Stimulated activated naive CD4-positive, alpha-beta T cell treated with Interleukin-2 at 50 U/mL for 16 hours (primary cell): ENCODE data around the gene CTRB1.
"Not testable (repeated sequence)": the region's sequence is repeated elsewhere in the genome, so short reads cannot be mapped to it uniquely, and the experiment has no call there.

Source experiments
- DNase-seq: peaks from one replicate; lab custom pipeline; 2025; lab: John Stamatoyannopoulos, UW

Gene CTRB1

DNA sequence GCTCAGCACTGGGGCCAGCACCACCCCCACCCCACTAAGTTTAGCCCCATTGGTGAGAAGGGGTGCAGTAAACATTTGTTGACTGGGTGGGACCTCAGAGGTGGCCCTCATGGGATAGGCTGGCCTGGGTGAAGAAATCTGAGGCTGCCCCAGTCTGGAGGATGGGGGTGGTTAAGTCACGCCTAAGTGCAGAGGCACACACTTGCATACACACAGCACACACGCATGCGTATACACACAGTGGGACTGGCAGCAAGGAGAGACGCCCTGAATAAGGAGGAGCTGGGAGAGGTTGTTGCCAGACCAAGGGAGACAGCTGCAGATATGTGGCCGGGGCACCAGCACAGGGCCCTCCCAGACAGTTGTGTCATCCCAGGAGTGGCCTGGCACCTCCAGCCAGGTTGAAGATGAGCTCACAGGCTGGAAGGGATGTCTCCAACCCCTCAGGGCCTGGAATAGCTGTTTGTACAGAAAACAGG is 35.6 kb downstream of the CTRB1 start:
- DNase-seq = no peak

DNA sequence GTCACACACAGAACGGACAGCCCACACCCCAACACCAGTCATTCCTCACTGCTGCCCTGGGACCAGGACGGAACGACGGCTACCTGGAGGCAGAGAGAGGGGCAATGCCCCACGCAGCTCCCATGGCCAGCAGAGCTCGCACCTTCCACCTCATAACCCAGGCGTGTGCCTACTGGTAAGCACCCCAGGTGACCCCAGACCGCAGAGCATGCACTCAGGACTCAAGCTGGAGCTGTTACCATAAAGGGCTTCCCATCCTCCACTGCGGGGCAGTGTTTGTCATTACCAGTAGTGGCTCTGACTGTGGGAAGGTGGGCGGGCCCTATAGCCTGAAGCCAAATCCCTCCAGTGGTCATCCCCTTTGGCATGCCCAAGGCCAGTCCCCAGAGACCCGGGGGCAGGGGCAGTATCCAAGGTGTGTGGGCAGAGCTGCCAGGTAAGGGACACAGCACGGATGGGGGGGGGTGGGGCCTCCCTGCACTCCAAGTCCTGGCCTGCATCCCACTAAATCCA is 37.3 kb downstream of the CTRB1 start:
- no peak for DNase-seq

DNA sequence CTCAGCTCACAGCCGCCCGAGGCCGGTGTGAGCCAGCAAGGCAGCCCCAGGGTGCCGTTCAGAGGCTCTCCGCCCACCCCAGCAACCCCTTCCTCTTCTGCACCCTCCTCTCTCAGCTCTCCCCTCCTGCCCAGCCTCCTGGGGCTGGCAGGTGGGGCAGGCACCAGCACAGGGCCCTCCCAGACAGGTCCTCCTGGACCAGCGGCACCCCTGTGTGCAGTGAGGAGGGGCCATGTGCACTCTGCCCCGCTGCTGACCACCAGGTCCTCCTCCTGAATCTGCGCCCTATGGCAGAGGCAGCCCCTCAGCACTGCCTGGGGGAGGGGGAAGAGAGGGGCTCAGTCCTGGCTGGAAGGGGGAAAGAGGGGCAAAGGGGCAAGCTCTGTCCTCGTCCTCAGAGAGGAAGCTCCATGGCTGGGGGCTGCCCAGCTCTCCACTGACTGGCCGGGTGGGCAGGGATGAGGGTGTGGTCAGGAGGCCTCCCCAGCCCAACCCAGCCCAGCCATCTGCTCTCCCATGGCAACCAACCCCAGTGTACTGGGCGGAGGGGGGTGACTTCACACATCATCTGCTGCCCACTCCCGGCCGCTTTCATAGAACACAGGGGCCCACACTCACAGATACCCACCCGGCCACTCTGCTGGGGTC is 38.0 kb downstream of the CTRB1 start:
- DNase-seq = no peak

DNA sequence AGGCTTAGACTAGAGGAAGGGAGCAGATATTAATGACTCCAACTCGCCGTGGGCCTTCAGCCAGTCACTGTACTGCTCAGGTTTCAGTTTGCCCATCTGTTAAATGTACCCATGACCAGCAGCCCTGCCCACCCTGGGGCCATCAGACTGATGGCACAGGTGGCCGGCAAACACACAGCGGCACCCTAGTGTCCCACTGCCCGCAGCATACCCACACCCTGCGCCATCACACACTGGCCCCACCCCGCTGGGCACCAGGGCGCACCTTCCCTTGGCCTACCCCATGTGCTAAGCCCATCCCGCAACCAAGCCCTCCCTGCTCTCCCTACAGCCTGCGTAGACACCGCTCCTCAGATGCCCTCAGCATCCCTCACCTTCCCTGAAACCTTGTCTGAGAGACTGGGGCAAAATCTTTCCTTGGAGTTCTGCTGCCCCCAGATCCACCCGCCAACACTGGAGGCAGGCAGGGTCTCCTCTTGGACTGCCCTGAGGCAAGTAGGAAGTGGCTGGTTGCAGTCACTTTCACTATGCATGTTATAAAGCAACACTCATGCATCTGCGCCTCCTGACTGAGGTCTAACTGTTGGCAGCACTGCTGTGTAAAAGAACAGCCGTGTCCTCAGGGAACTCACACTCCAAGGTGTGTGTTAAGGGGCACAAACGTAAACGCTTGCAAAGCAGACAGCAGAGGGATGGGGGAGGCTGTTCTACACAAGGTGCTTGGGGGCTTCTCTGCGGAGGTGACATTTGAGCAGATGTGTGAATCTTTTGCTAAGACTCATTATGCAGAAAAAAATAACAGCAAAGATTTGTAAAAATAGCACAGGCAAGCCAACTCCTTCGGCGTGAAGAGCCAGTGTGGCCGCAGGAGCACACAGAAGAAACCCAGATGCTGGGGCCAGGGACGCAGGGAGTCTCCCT is 39.4 kb downstream of the CTRB1 start:
- DNase-seq = no peak

DNA sequence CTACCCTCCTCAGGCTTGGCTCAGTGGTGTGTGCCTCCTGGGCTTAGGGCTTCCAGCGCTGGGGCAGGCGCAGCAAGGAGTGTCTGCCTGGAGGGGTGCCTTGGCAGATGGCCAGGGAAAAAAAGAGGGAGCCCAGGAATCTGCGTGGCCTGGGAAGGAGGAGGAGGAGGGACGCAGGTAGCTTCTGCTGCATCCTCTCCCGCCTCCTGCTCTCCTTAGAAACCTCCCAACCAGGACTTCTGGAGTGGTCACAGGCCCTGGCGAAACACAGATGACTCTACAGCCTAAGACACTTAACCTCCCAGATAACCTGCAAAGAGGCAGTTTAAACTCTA is 40.0 kb downstream of the CTRB1 start:
- DNase-seq = no peak

DNA sequence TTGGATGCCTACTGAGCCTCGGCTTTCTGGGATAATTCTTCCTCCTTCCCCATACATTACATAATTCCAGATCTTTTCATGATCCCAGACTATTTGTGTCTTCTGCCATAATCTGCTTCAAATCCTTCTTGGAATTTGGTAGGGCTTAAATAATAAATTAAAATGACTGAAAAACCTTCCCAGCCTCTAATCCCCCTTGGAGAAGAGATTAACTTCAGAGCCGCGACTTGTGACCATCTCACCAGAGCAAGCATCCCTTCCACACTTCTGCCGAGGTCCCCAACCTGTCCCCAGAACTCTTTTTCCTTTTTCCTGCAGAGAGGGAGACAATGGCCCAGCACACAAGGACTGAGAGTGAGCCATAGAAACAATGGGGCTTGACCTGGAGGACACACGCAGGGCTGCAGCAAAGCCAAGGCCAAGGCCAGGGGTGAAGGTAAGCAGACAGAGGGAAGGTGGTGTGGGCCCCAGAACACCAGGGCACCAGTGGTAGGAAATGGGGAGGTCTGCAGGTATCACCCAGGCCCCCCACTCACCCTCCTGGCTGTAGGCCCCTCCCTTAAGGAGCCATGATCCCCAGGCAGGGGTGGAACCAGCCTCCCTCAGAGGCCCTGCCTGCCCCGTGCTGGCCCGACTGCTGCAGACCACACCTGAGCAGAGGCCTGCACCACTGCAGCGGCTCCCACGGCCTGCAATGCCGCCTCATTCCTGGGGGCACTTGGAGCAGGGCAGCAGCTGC is 42.2 kb downstream of the CTRB1 start:
- no peak for DNase-seq

DNA sequence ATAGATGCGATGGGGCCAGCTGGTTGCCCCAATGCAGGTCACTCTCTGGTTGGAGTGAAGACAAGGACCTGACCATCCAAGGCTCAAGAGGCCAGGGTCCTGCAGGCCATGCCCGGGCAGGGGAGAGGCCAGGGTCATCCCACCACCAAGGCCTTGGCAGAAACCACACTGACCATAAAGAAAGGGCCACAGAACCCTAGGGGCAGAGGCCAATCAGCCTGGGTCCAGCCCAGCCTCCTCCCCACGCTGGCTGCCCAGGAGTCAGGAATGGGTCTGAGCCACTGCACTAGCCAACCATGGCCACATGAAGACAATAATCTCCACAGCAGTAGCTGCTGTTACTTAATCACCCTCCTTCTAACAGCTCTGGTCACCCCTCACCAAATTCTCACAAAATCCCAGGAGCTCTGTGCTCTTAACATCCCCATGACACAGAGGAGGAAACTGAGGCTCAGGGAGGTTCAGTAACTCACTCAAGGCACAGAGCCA is 42.8 kb downstream of the CTRB1 start:
- no peak for DNase-seq

DNA sequence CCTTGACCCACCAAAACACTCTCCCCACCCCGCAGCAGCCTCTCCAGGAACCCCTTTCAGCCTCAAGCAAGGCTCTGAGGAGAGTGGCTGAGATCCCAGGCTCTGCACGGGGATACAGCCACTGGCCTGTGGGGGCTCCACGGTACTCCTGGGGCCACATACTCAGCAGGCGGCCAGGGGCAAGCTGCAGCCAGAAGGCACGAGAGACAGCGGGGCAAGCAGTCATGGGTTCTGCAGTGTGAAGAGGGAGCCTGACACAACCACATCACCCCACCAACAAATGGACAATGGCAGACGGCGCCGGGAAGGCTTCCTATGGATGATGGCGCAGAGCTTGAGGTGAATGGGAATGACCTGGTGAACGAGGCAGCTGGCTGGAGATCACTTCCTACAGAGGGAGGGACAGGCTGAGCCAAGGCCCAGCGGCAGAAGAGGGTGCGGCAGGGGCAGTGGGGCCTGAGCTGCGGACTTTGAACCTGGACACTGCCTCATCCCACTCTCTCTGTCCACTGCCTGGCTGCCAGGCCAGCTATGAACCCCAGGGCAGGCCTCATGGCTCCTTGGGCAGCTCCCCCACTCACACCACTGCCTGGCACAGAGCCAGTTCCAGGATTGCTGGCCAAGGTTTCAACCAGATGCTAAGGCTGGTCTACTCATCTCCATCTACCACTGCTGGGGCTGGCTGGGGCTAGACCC is 43.5 kb downstream of the CTRB1 start:
- DNase-seq = no peak

DNA sequence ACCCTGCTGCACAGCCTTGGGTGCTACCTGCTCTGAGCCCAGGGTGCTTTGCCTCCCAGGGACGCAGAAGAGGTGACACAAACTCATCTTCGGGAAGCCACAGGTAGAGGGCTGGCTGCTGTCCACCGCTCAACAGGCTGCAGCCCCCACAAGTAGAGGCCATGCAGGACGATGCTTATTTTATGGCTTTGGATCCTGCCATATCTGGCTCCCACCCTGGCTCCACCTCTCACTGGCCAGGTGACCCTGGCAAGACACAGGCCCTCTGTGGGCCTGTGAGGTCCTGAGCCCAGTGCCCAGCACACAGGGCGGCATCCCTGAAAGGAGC is 44.0 kb downstream of the CTRB1 start:
- no peak for DNase-seq

DNA sequence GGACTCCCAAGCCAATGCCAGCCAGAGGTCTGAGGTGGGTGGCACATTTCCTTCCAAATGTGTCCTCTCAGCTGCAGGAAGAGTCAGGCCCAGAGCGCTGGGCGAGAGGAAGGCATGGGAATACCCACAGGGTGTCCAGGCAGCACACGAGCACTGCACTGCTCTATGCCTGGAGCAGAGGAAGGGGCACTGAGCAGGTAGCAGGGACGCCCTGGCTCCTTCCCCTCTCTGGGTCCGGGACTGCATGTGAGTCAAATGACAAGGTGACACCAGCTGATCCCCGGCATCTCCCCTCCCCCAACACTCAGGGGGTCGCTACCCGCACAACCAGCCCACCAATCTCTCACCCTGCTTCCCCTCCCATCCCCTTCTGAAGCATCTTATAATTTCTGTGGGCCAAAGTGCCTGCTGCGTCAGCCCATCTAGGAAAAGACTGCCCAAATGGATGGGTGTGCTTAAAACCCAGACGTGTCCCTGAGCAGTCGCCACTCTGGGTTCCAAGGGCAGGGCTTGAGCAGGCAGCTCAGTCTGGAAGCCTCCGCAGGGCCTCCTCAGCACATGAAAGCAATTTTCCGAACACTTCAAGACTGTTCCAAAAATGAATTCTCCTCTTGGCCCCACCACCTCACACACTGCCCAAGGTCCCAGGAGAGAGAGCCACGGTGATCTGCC is 44.6 kb downstream of the CTRB1 start:
- no peak for DNase-seq

DNA sequence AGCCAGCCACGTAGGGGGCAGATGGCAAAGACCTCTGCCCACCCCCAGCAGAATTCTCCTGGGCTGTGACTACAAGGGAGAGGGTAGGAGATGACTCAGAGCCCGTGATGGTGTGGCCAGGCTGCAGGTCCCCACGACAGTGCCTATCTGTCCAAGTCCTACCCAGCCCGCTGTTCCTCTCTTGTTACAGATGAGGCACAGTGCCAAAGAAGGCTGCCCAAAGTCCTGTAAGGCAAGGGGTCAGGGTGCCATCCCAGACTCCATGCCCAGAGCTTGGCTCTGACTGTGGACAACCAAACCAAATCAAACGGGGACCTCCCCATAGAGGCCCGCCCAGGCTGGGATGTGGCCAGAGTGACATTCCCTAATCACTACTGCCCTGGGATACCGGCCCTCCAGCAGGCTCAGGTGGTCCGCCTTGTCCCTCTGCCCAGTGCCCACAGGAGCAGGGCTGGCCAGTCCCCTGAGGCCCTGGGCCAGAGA is 45.2 kb downstream of the CTRB1 start:
- DNase-seq = no peak

DNA sequence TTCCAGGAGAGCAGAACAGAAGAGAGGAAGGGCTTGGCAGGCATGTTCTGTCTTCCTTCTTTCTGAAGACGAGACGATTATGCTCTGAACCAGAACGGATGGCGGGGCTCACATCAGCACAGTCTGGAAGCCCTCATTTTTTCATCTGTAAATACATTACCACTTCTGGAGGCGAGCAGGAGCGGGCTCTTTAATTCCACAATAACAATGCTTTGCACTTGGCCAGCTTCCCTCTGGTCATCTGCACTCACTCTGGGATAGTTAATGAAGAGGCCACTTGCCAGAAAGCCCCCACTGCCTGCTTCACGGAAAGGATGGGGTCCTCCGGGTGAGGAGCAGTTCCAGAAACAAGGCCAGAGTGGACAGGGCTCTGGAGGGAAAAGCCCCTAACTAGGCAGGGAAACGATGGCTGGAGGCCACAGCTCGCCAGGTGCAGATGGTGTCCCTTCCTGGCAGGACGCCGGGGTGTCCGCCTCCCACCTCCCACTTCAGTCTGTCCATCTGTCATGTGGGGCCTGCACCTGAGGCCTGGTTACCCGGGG is 45.7 kb downstream of the CTRB1 start:
- DNase-seq = no peak

DNA sequence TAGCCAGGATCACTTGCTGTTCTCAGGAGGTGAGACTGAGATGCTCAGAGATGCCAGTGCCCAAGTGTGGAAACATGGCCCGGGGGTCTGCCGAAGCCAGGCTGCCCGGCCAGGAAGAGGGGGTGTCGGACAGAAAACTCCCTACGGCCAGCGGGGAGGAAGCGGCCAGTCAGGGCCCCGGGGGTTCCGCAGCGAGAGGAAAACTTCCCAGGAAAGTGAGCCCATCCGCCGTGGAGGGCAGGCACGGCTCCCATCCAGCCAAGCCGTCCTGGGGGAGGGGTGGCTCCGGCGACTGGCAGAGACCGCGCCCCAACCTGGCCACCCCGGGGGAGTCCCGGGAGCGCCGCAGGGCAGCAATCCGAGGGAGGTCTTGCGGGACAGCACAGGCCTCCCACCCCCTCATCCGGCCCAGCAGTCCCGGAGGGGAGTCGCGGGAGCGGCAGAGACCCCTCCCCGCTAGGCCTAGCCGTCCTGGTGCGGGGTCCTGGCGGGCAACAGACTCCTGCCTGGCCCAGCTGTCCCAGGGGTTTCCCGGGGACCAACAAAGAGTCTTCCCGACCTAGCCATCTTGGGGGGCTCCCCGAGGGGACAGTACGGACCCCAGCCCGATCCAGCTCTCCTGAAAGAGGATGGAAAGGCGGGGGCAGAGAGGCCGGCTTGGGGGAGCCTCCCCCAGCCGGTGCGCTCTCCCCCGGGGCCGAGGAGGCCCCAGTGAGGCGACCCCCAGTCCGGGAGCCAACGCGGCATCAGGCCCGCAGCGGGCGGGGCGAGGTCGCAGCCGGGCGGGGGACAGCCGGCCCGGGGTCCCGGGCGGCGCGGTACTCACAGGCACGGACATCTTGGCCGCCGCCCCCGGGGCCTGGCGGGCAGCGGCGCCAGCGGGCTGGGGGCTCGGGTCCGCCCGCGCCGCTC is 46.5 kb downstream of the CTRB1 start:
- DNase-seq = no peak

DNA sequence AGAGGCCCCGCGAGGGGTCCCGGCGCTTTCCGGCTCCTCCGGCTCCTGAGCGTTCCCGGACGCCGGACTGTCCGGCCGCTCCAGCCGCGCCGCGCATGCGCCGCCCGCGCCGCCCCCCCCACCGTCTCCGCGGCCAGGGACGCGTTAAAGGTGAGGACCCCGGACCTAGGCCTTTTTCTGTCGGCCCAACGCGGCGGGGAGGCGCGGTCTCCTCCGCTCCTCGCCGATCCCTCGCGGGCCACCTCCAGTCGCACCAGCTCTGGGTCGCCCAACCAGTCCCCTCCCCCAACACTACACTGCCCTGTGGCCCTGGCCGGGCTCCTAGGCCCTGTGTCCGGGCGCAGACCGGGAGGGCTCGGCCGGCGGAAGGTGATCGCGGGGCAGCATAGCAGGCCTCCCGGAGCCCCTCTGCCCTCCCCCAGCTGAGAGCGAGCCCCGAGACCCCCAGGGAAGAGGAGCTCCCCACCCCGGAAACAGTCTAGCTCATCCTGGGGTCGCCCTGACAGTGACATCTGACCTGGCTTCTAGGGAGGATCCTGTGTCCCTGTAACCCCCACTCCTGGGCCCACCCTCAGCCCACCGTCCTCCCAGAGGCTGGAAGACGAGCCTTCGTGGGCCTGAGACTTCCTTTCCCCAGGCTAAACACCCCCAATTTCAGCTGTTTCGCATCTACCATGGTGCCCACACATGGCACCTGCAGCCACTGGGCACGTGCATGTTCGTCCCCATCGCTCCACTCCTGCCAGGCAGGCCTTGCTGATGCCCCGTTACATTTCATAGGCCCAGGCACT is 47.3 kb downstream of the CTRB1 start:
- no peak for DNase-seq

DNA sequence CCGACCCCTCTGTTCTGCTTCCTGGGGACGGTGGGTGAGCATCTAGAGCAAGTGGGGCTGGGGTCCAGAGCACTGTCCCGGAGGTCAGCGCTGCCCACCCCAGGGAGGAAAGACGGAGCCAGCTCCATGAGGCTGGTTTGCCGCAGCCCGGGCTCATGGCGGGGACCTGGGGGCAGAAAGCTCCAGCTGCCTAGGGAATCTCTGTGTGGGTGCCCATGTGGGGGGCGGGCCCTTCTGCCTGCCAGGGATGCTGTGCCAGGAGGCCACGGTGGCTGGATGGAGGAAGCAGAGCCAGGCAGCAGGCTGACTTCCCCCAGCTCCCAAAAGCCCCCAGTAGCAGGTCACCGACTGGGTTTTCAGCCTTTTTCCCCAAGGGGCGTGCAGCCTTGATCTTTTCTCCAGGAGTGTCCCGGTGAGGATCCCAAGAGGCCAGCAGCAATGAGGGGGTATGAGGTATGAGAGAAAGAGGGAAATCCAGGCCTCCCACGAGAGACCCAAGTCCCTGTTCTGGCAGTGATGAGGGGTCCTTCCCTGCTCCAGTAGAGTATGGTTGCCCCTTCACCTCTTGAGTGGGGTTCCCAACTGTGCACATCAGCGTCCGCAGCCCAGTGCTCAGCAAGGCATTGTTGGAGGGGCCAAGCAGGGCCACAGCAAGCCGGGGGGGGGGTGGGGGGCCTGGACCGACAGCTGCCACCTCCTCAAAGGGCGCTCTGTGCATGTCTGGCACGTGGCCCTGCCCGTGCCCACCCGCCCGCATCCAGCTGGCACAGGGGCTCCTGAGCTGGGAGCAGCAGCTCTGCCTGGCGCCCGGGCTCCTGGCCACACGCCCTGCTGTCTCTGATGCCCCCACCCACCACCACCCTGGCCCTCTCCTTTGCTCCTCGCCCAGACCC is 48.2 kb downstream of the CTRB1 start:
- DNase-seq = no peak

DNA sequence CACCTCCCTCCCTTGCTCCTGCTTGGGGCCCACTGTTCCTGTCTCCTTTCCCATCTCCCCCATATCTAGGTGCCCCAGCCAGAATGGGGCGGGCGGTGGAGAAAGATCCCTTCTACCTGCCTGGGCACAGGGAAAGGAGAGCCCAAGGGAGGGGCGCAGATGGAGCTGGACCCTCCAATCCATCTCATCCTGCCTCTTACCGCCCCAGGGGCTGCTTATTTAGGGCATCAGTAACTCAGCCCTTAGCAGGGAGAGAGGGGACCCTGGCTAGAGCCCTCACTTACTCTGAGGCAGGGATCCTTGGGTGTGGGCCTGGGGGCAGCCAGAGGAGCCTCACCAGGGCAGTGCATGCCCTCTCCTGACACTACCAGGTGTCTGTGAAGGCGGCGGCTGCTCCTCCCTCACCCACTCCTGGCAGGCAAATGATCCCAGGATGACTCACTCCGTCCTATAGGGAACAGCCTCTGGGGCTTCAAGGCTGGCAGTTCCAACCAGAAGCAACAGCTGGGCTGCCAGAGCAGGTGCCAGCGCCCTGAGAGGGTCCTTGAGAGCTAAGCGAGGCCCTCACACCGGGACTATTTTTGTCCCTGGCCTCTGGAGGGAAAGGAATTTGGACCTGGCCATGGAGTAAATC is 49.0 kb downstream of the CTRB1 start:
- DNase-seq = no peak

DNA sequence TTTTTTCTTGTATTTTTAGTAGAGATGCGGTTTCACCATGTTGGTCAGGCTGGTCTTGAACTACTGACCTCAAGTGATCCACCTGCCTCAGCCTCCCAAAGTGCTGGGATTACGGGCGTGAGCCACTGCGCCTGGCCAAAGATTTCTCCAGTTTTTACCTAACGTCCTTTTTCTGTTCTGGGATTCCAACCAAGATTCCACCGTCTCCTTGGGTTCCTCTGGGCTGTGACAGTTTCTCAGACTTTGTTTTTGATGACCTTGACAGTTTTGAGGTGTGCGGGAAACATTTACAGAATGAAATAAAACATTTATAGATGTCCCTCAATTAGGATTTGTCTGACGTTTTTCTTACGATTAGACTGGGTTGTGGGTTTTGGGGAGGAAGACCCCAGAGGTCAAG is 50.6 kb downstream of the CTRB1 start:
- DNase-seq = not testable (repeated sequence)
